B cell (primary cell): ENCODE data around the gene KCNH6.

Source experiments
- EZH2 ChIP-seq: IDR thresholded peaks from 2 replicates; pipeline ENCODE4 v1.6.1; 2012; ENCODE audit warnings: borderline replicate concordance, low read depth, mild to moderate bottlenecking, moderate library complexity, low read length; ENCODE audit not compliant: insufficient read depth, poor library complexity, severe bottlenecking
- TF ChIP-seq, protein P1 (sequence below): fragments of 200-600 bp; IDR thresholded peaks from one replicate; pipeline ENCODE4 v1.8.0; 2022; ENCODE audit warnings: antibody characterized with exemption, mild to moderate bottlenecking

DNA sequence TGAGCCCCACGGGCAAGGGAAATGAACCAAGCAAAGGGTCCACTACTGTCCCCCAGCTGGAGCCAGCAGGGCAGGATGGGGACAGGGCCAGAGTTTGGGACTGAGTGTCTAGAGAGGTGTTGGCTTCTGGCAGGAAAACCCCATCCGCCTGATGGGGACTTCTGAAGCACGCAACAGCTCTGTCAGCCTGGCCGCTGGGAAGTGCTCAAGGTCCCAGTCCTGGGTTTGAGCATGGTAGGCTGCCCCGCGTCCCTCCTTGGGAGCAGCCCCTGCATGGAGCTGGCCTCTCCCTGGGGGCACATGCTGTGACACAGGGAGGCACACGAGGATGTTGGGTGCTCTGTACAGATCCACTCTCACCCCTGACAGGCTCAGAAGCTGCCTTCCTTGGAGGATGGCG is 31.7 kb upstream of the KCNH6 start:
- TF ChIP-seq, protein P1, sequence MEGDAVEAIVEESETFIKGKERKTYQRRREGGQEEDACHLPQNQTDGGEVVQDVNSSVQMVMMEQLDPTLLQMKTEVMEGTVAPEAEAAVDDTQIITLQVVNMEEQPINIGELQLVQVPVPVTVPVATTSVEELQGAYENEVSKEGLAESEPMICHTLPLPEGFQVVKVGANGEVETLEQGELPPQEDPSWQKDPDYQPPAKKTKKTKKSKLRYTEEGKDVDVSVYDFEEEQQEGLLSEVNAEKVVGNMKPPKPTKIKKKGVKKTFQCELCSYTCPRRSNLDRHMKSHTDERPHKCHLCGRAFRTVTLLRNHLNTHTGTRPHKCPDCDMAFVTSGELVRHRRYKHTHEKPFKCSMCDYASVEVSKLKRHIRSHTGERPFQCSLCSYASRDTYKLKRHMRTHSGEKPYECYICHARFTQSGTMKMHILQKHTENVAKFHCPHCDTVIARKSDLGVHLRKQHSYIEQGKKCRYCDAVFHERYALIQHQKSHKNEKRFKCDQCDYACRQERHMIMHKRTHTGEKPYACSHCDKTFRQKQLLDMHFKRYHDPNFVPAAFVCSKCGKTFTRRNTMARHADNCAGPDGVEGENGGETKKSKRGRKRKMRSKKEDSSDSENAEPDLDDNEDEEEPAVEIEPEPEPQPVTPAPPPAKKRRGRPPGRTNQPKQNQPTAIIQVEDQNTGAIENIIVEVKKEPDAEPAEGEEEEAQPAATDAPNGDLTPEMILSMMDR: no peak
- no peak for TF ChIP-seq EZH2
